Measurements from ENCODE around the gene JUN. TPM values are rescaled to one million over a fixed set of nuclear protein-coding genes. Genes with fewer than 3 reads are reported as not detected.

The JUN gene
- total RNA-seq (2014; rRNA removed; shearing (Covaris generic)), result 4.1 and 5.4 TPM in 2 replicates
- 11.6 and 12.0 TPM in 2 replicates for polyA plus RNA-seq (2015; cell fraction: cytosol; rRNA removed)
- 14.0 and 24.8 TPM in 2 replicates for polyA plus RNA-seq (2015; cell fraction: nucleus; rRNA removed)

DNA sequence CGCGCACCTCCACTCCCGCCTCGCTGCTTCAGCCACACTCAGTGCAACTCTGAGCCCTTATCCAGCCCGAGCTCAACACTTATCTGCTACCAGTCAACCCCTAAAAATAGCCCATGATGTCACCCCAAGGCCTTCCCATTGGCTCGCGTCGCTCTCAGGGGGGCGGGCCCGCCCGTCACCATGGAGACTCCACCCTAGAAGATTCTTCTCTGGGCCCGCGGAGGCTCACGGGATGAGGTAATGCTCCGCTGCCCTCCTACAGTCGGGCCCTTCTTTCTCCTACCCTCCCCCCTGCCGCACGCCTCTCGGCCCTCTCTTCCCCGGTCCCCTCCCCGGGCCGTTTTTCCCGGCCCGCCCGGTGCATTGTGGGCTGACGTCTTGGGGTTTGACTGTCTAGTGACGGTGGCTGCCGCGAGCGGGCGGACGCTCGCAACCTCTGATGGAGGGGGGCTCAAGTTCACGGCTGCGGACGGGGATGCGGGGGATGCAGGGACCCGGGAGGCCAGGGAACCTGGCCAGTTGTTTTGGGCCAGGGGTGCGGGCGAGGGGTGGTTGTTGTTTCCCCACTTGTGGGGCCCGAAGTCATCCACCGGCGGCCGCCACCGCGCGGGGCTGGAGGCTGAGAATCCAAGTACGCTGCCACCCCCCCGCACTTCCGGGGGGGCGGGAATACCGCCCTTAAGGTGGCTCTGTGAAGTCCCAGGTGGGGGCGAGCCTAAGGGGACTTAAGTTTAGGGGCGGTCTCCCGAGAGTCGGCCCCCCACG lies at the start of gene JUN:
Gene JUN, minus strand, starts transcription at position 55 of the 765 bp plus-strand sequence. CDS start 977 bp downstream, outside the sequence.
- in situ Hi-C loops (cut with HindIII; ENCODE audit: low pct_unique_long_range_greater_than_20kb, low sequenced_read_pairs), result no loop called here
- DNase-seq (ENCODE audit: low read depth, low spot score), result peak; percentile 98

GRCh38 chr1:58833166-58833565 lies 49.3 kb upstream of the JUN start:
- in situ Hi-C loops (cut with HindIII; ENCODE audit: low pct_unique_long_range_greater_than_20kb, low sequenced_read_pairs), result no loop called here
- no peak for DNase-seq (ENCODE audit: low read depth, low spot score)

- DNase-seq (ENCODE audit: low read depth, low spot score), result no peak
- in situ Hi-C loops (cut with HindIII; ENCODE audit: low pct_unique_long_range_greater_than_20kb, low sequenced_read_pairs), result no loop called here
Measured at GRCh38 chr1:58830291-58830690, 46.4 kb upstream of the JUN start.

DNA sequence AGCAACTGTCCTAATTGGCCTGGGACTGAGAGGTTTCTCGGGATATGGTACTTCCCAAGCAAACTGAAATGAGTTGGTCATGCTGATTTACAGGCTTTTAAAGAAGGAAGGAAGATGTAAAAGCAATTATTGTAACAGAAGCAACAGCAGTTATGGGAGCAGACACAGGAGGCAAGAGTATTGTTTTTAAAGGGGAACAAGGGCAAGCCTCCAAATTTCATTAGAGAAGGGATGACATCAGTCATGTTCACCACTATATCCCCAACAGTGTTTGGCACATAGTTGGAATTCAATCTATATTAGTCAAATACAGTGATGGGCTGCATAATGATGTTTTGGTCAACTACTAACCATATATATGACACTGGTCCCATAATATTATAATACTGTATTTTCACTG lies 46.0 kb upstream of the JUN start:
- no peak for DNase-seq (ENCODE audit: low read depth, low spot score)
- in situ Hi-C loops (cut with HindIII; ENCODE audit: low pct_unique_long_range_greater_than_20kb, low sequenced_read_pairs), result no loop called here

DNA sequence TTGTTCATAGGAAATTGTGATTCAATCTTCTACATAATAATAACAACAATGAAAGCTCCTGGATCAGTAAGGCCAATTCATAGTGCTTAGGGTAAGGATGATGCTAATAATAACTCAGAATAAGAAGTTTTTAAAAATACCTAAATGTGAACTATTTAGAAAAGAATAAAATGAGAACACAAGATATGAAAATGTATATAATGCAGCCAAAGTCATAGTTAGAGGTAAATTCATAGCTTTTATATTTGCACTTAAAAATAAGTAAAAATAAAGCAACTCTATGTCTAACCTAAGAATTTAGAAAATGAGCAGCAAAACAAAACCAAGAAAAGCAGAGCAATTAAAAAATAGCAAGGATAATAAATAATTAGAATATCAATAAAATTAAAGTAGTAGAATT lies 43.5 kb upstream of the JUN start:
- DNase-seq (ENCODE audit: low read depth, low spot score), result no peak
- in situ Hi-C loops (cut with HindIII; ENCODE audit: low pct_unique_long_range_greater_than_20kb, low sequenced_read_pairs), result no loop called here

GRCh38 chr1:58824753-58825389 lies 41.0 kb upstream of the JUN start:
- DNase-seq (ENCODE audit: low read depth, low spot score), result no peak
- in situ Hi-C loops (cut with HindIII; ENCODE audit: low pct_unique_long_range_greater_than_20kb, low sequenced_read_pairs), result no loop called here

GRCh38 chr1:58823481-58824010 lies 39.7 kb upstream of the JUN start:
- DNase-seq (ENCODE audit: low read depth, low spot score), result no peak
- in situ Hi-C loops (cut with HindIII; ENCODE audit: low pct_unique_long_range_greater_than_20kb, low sequenced_read_pairs), result no loop called here

- DNase-seq (ENCODE audit: low read depth, low spot score), result no peak
- in situ Hi-C loops (cut with HindIII; ENCODE audit: low pct_unique_long_range_greater_than_20kb, low sequenced_read_pairs), result no loop called here
Measured at GRCh38 chr1:58821309-58821708, 37.5 kb upstream of the JUN start.

DNA sequence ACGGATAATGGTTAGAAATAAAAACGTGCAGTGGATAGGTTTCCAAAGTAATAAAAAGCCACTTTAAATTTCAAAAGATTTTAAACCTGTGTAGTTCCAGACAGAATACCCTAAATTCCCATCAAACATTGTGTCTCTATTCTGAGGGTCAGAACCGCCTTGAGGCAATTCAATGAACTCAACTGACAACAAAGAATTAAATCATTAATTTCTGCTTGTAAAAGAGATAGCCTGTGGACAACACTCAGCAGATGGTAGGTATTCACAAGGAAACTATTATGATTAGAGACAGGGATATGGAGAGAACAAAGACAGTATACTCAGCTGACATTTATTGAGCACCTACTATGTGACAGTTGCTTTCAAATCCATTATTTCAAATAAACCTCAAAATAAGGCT lies 35.1 kb upstream of the JUN start:
- in situ Hi-C loops (cut with HindIII; ENCODE audit: low pct_unique_long_range_greater_than_20kb, low sequenced_read_pairs), result no loop called here
- peak; percentile 54 for DNase-seq (ENCODE audit: low read depth, low spot score)

GRCh38 chr1:58818075-58818474 lies 34.2 kb upstream of the JUN start:
- no peak for DNase-seq (ENCODE audit: low read depth, low spot score)
- in situ Hi-C loops (cut with HindIII; ENCODE audit: low pct_unique_long_range_greater_than_20kb, low sequenced_read_pairs), result no loop called here

DNA sequence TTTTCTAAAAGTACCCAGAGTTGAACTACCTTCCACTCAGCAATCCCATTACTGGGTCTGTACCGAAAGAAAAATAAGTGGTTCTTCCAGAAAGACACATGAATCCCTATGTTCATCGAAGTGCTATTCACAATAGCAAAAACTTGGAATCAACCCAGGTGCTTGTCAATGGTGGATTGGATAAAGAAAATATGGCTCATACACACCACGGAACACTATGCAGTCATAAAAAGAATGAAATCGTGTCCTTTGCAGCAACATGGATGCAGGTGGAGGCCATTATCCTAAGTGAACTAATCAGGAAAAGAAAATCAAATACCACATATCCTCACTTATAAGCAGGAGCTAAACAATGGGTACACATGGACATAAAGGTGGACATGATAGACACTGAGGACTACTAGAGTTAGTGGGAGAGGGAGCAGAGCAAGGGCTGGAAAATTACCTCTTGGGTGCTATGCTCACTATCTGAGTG lies 32.9 kb upstream of the JUN start:
- in situ Hi-C loops (cut with HindIII; ENCODE audit: low pct_unique_long_range_greater_than_20kb, low sequenced_read_pairs), result no loop called here
- no peak for DNase-seq (ENCODE audit: low read depth, low spot score)

GRCh38 chr1:58816072-58816746 lies 32.4 kb upstream of the JUN start:
- in situ Hi-C loops (cut with HindIII; ENCODE audit: low pct_unique_long_range_greater_than_20kb, low sequenced_read_pairs), result no loop called here
- peak; percentile 69 for DNase-seq (ENCODE audit: low read depth, low spot score)

- in situ Hi-C loops (cut with HindIII; ENCODE audit: low pct_unique_long_range_greater_than_20kb, low sequenced_read_pairs), result no loop called here
- DNase-seq (ENCODE audit: low read depth, low spot score), result no peak
Measured at GRCh38 chr1:58815686-58816071, 31.8 kb upstream of the JUN start.

- in situ Hi-C loops (cut with HindIII; ENCODE audit: low pct_unique_long_range_greater_than_20kb, low sequenced_read_pairs), result no loop called here
- no peak for DNase-seq (ENCODE audit: low read depth, low spot score)
Measured at GRCh38 chr1:58815069-58815685, 31.3 kb upstream of the JUN start.

DNA sequence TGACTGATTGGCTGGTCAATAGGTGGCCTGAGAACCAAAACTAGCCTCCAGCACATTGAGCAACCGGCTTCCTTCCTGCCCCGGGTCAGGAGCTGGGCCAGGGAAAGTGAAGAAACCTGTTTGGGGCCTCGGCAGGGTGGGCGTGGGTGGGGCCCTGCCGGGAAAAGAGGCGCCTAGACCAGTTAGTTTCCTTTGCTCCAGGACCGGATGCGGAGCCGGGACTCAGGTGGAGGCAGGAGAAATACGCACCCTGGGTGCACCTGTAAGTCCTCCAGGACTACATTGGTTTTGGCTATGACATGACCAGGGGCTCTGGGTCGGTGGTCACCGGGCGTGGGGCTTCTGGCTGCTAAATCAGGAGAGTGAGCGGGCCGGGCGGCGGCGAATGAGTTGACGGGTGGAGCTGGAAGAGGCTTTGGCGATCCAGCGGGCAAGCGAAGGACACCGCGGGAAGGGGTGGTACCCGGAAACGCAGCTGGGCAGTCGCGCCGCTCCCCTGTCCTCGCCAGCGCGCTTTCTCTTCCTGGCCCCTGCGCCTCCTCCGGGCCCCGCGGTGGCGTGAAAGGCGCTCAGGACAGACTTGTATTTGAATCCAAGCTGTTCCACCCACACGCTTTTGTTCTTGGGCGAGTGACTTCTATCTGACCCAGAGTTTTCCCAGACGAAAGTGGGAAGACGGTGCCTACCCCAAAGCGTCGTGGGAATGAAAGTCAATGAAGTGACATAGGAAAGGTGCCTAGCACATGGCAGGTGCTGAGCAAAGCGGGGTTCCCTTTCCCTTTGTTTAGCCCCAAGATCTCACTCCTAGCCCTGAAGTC lies 30.6 kb upstream of the JUN start:
- in situ Hi-C loops (cut with HindIII; ENCODE audit: low pct_unique_long_range_greater_than_20kb, low sequenced_read_pairs), result no loop called here
- no peak for DNase-seq (ENCODE audit: low read depth, low spot score)

- DNase-seq (ENCODE audit: low read depth, low spot score), result no peak
- in situ Hi-C loops (cut with HindIII; ENCODE audit: low pct_unique_long_range_greater_than_20kb, low sequenced_read_pairs), result no loop called here
Measured at GRCh38 chr1:58813801-58814200, 30.0 kb upstream of the JUN start.

DNA sequence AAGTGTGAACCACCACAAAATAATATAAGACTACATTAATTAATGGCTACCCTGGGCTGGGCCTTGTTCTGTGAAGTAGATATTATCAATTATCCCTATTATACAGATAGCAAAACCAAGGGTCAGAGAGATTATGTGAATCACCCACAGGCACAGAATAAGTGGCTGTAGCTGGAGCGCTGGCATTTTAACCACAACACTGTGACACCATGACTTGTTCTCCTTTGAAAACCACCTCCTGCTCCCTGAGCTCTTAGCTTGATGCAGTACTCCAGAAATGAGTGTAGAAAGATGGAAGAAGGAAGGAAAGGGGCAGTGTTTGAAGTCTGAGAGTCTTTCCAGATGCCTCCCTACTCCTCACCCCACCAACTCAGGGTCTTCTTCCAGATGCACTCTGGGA lies 29.5 kb upstream of the JUN start:
- no peak for DNase-seq (ENCODE audit: low read depth, low spot score)
- in situ Hi-C loops (cut with HindIII; ENCODE audit: low pct_unique_long_range_greater_than_20kb, low sequenced_read_pairs), result no loop called here
